ENCODE measurements around the gene KMO. TPM values are rescaled to one million over a fixed set of nuclear protein-coding genes. Genes with fewer than 3 reads are reported as not detected.

The KMO gene
- total and polyA plus RNA-seq, 4 donors: 2.2 to 9.9 (median 6.4) TPM

DNA sequence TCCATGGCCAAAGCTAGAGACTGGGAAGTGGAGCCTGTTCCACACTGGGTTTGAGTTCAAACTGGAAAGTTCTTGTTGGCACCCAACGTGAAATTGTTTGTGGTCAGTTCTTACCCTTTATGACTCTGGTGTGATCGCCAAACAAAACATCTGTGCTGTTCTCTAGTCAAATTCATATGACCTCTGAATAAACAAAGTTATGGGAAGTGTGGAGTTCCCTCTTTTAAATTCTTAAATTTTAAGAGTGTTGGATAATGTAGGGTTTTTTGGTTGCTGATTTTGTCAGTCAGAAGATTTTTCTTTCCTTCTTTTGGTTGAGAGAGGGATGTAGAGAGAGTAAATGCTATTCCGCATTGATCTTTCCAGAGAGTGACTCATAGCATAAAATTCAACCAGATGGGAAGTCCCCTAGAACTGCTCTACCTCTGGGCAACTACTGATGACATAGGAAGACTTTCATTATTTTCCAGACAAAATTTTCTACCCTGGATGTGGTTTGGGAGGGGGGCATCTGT, 71.6 kb downstream of the KMO start:
- DNase-seq (no peak), ATAC-seq (ENCODE audit: insufficient read depth, low FRiP score) (no peak)
- peaks cover 0 to 2% (median under 1%) of the 10 kb centered on the region in 4 donors for H3K36me3 ChIP-seq (ENCODE audit: control insufficient read depth in 4 of 4, insufficient read depth in 4 of 4, low read length in 4 of 4)
- peaks cover 0 to 11% (median 2%) of the 10 kb centered on the region in 5 donors for H3K4me1 ChIP-seq (ENCODE audit: control insufficient read depth in 5 of 5, insufficient read depth in 5 of 5, low read length in 5 of 5)
- TF ChIP-seq, protein P1, sequence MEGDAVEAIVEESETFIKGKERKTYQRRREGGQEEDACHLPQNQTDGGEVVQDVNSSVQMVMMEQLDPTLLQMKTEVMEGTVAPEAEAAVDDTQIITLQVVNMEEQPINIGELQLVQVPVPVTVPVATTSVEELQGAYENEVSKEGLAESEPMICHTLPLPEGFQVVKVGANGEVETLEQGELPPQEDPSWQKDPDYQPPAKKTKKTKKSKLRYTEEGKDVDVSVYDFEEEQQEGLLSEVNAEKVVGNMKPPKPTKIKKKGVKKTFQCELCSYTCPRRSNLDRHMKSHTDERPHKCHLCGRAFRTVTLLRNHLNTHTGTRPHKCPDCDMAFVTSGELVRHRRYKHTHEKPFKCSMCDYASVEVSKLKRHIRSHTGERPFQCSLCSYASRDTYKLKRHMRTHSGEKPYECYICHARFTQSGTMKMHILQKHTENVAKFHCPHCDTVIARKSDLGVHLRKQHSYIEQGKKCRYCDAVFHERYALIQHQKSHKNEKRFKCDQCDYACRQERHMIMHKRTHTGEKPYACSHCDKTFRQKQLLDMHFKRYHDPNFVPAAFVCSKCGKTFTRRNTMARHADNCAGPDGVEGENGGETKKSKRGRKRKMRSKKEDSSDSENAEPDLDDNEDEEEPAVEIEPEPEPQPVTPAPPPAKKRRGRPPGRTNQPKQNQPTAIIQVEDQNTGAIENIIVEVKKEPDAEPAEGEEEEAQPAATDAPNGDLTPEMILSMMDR (IDR thresholded peaks at IDR 0.05; ENCODE audit: control extremely low read depth, extremely low read depth): no peak
- no peak overlapping the region for H3K27ac ChIP-seq (ENCODE audit: low read depth in 1 of 2, low read length in 1 of 2)
- no peak overlapping the region for H3K9ac ChIP-seq (ENCODE audit: insufficient read depth in 1 of 2, low read length in 2 of 2)
- H3K9me3 ChIP-seq (ENCODE audit: control insufficient read depth in 4 of 4, insufficient read depth in 3 of 4, low read length in 3 of 4): no peaks in the 10 kb centered on the region
- H3K4me3 ChIP-seq: no peak overlapping the region
- WGBS, 2 donors: 66 to 75% methylated on average over 3 of the region's 3 CpGs
- H3K27me3 ChIP-seq (ENCODE audit: control insufficient read depth in 3 of 3, insufficient read depth in 3 of 3, low read length in 2 of 3): no peaks in the 10 kb centered on the region

DNA sequence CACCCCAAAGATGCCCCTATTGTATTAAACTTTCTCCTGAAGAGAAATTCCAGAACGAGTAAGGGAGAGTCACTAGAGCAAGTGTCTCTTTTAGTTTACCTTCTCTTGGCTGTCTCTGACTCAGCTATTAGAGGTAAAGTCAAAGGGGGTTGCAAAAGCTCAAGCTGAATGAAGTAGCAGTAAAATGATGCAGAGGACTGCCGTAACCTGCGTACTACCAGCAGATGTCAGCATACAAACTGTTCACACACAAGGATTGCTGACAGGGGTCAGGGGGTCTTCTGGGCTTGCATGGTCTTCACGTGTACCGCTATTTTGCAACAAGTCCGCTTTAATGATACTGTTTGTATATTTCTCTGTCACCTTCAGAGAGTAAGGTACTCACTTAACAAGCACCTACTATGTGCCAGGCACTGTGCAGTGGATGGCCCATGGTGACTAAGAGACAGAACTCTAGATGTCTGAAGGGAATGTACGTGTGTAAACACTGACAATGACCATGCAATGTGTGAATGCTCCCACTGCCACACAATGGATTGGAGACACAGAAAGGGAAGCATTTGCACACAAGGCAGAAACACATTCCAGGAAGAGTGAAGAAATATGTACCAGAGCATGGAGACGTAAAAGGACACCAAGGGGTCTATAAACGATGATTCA, 73.1 kb downstream of the KMO start:
- WGBS, 2 donors: 77 to 78% methylated on average over 9 of the region's 9 CpGs
- ATAC-seq (ENCODE audit: insufficient read depth, low FRiP score) (no peak), DNase-seq (peak; percentile 15 to 24 (median 23))
- H3K9ac ChIP-seq (ENCODE audit: insufficient read depth in 1 of 2, low read length in 2 of 2): no peak overlapping the region
- H3K4me1 ChIP-seq (ENCODE audit: control insufficient read depth in 5 of 5, insufficient read depth in 5 of 5, low read length in 5 of 5): peaks cover 0 to 25% (median 3%) of the 10 kb centered on the region in 5 donors
- no peaks in the 10 kb centered on the region for H3K27me3 ChIP-seq (ENCODE audit: control insufficient read depth in 3 of 3, insufficient read depth in 3 of 3, low read length in 2 of 3)
- H3K4me3 ChIP-seq: no peak overlapping the region
- TF ChIP-seq, protein P1 (IDR thresholded peaks at IDR 0.05; ENCODE audit: control extremely low read depth, extremely low read depth): no peak
- peaks cover 0 to 2% (median under 1%) of the 10 kb centered on the region in 4 donors for H3K36me3 ChIP-seq (ENCODE audit: control insufficient read depth in 4 of 4, insufficient read depth in 4 of 4, low read length in 4 of 4)
- no peaks in the 10 kb centered on the region for H3K9me3 ChIP-seq (ENCODE audit: control insufficient read depth in 4 of 4, insufficient read depth in 3 of 4, low read length in 3 of 4)
- peak overlapping the region in 1 of 2 donors; percentile 35 for H3K27ac ChIP-seq (ENCODE audit: low read depth in 1 of 2, low read length in 1 of 2)

DNA sequence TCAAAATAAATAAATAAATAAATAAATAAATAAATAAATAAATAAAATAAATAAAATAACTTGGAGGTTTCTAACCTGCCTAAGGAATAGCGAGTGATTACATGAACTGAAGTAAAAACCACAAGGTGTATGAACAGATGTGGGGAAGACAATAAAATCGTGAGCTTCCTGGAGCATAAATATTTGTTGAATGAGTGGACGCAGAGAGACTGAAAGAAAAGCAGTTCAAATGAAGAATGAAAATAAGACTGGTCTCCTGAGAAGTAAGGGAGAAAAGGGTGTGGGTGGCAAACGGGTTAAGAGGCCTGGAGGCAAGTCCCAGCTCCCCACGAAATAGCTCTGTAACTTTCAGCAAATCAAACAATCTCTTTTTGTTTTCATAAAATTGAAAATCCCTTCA, 74.4 kb downstream of the KMO start:
- DNase-seq (no peak), ATAC-seq (ENCODE audit: insufficient read depth, low FRiP score) (no peak)
- Histone ChIP-seq H3K36me3 (ENCODE audit: control insufficient read depth in 4 of 4, insufficient read depth in 4 of 4, low read length in 4 of 4) (peaks cover 0 to 2% (median under 1%) of the 10 kb centered on the region in 4 donors), H3K27ac (ENCODE audit: low read depth in 1 of 2, low read length in 1 of 2) (no peak overlapping the region), H3K9ac (ENCODE audit: insufficient read depth in 1 of 2, low read length in 2 of 2) (no peak overlapping the region), H3K9me3 (ENCODE audit: control insufficient read depth in 4 of 4, insufficient read depth in 3 of 4, low read length in 3 of 4) (no peaks in the 10 kb centered on the region), H3K27me3 (ENCODE audit: control insufficient read depth in 3 of 3, insufficient read depth in 3 of 3, low read length in 2 of 3) (no peaks in the 10 kb centered on the region), H3K4me3 (no peak overlapping the region), H3K4me1 (ENCODE audit: control insufficient read depth in 5 of 5, insufficient read depth in 5 of 5, low read length in 5 of 5) (peaks cover 0 to 37% (median 3%) of the 10 kb centered on the region in 5 donors)
- TF ChIP-seq, protein P1 (IDR thresholded peaks at IDR 0.05; ENCODE audit: control extremely low read depth, extremely low read depth): no peak
- 70 to 85% methylated on average over 5 of the region's 5 CpGs for WGBS, 2 donors
